ENCODE data around the gene TMOD1.
A peak's percentile ranks its signal among the peaks of the same experiment; 100 is the strongest.
"Not testable (repeated sequence)": the region's sequence is repeated elsewhere in the genome, so short reads cannot be mapped to it uniquely, and the experiment has no call there.

Gene TMOD1

DNA sequence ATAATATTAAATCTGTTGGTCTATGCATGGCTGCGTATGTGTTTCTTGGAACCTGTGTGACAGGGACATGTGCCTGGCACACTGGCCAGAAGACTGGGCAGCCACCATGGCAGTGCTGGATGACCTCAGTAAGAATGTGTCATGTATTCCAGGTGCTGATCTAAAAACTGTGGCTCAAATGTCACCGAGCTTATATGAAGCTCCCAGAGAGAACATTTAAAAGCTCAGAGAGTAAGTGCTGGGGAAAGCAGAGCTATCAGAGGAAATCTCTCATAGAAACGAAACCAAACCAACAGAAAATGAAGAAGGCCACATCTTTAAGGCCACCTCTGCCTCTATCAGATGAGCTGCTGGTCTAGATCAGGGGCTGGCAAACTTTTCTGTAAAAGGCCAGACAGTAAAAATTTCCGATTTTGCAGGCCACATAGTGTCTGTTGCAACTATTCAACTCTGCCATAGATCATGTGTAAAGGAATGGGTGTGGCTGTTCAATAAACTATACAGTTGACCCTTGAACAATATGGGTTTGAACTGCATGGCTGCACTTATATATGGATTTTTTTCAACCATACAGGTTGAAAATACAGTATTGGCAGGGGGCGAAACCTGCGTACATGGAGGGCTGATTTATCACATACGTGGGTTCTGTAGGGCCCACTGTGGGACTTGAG is 99.9 kb downstream of the TMOD1 start:
- ATAC-seq: no peak

DNA sequence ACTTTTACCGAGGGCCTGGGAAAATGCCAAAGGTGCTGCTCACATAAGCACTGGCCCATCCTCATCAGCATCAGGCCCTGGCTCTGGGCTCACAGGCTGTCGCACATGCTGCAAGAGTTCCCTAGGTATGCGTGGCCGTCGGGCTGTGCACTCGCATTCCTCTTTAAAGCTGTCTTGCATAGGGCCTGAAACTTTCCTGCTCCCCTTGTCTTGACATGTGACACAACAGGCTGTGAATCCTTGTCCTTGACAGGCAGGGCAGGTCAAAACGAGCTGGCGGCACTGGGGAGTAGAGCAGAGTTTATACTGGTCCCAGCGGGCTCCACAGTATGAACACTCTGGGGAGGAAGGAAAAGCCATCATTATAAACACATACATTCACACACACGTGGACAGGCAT is 101.0 kb downstream of the TMOD1 start:
- ATAC-seq: no peak

DNA sequence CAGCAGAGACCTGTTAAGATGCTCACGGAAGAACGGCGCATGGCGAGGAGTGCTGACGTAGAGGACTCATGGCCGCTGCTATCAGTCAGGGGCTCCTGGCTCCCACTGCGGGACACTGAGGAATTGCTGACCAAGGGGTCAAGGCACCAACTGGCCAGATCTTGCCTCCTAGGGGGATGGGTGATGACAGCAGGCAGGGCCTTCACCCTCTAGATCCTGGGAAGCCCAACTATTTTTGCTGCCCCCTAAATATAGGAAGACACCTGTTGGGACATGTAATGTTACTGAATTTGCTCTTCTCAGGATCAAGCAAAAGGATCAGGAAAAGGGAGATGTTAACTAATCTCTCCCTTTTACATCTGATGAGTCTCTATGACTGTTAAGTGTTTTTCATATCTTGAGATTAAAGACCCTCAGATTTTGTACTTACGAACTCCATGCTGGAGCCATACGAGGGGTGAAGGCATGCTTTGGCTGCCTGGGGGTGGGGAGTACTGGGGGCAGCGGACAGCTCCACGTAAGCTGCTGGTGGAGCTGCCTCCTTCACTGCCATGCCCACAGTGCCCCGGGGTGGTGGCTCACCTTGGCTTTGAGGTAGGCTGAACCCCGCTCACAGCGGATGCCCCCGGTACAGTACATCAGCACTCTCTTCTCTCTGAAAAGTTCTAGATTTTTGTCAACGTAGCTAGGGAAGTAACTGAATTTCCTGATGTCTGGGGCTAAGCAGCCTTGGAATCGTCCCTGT is 103.6 kb downstream of the TMOD1 start:
- ATAC-seq: no peak

DNA sequence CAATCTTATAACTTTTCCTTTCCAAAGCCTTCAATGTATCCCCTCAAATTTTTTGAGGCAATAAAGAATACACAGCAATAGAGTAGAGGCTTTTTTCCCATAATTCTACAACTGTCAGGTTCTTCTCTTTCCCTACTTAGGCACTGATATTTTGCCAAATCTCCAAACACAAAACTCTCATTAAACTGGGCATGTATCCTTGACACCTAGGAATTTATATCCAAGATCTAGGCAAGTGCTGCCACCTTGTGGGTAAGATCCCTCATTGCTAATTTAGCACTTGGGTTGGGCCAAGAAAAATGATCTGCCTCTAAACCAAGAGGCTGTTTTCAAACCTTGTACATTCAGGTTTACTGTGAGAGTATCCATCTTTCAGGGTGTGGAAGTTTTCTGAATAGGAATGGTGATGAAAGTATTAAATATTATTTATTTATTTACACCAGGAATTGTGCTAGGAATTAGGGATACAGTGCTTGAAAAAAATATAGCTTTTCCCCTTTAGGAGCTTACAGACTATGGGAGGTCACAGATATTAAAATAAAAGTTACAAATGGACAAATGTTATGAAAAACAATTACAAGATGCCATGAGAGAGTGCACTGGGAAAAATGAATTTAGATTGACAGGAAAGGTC is 114.1 kb downstream of the TMOD1 start:
- no peak for ATAC-seq

GRCh38 chr9:97617939-97618416 is 116.5 kb downstream of the TMOD1 start:
- ATAC-seq: peak; percentile 84 to 87

DNA sequence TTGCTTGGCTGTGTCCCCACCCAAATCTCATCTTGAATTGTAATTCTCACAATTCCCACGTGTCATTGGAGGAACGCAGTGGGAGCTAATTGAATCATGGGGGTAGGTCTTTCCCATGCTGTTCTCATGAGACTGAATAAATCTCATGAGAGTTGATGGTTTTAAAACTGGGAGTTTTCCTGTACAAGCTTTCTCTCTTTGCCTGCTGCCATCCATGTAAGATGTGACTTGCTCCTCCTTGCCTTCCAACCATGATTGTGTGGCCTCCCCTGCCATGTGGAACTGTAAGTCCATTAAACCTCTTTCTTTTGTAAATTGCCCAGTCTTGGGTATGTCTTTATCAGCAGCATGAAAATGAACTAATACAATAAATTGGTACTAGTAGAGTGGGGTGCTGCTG is 118.6 kb downstream of the TMOD1 start:
- ATAC-seq: not testable (repeated sequence)

DNA sequence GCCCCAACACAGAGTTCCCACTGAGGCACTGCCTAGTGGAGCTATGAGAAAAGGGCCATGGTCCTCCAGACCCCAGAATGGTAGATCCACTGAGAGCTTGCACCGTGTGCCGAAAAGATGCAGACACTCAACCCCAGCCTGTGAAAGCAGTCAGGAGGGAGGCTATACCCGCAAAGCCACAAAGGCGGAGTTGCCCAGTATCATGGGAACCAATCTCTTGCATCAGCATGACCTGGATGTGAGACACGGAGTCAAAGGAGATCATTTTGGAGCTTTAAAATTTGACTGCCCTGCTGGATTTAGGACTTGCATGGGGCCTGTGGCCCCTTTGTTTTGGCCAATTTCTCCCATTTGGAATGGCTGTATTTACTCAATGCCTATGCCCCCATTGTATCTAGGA is 121.0 kb downstream of the TMOD1 start:
- not testable (repeated sequence) for ATAC-seq

- no peak for ATAC-seq
Observed at GRCh38 chr9:97623946-97624345, 122.5 kb downstream of the TMOD1 start.

GRCh38 chr9:97625620-97626019 is 124.2 kb downstream of the TMOD1 start:
- no peak for ATAC-seq

- no peak for ATAC-seq
Observed at GRCh38 chr9:97627624-97628023, 126.2 kb downstream of the TMOD1 start.

DNA sequence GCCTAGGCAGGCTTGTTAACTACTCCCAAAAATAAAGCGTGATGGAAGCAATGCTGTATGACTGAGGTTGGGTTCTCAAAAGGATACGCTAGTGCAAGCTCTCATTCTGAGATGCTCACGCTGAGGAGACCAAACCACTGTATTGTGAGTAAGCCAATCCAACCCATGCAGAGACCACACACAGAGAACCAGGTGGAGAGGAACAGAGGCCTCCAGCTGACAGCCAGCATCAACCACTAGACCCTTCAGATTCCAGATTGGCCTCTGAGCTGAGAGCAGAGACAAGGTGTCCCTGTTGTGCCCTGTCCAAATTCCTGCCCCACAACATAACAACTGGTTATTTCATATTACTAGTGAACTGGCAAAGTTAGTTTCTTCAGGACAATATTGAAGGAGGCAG is 127.2 kb downstream of the TMOD1 start:
- ATAC-seq: no peak

GRCh38 chr9:97629156-97629555 is 127.7 kb downstream of the TMOD1 start:
- no peak for ATAC-seq

GRCh38 chr9:97630591-97630990 is 129.1 kb downstream of the TMOD1 start:
- ATAC-seq: no peak

DNA sequence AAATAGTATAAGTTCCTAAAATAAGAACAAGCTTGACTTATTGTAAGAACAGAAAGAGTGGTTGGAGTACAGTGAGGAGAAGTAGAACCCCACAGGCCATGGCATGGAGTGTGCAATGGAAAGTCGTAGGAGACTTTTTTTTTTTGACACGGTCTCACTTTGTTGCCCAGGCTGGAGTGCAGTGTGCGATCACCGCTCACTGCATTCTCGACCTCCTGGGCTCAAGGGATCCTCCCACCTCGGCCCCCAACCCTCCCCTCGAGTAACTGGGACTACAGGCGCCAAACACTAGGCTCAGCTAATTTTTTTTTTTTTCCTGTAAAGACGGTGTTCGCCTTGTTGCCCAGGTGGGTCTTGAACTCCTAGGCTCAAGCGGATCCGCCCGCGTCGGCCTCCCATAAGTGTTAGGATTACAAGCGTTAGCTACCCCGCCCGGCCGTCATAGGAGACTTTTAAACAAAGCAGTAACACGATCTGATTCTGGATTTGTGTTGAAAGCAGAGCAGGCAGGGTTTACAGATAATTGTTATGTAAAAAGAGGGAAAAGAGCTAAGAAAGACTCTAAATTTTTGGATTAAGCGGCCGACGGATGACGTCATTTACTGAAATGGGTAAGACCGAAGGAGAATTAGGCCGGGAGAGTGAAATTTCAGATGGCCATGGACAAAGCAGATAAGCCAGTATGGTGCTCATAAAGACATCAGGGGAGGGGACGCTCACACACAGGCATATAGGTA is 130.9 kb downstream of the TMOD1 start:
- no peak for ATAC-seq

DNA sequence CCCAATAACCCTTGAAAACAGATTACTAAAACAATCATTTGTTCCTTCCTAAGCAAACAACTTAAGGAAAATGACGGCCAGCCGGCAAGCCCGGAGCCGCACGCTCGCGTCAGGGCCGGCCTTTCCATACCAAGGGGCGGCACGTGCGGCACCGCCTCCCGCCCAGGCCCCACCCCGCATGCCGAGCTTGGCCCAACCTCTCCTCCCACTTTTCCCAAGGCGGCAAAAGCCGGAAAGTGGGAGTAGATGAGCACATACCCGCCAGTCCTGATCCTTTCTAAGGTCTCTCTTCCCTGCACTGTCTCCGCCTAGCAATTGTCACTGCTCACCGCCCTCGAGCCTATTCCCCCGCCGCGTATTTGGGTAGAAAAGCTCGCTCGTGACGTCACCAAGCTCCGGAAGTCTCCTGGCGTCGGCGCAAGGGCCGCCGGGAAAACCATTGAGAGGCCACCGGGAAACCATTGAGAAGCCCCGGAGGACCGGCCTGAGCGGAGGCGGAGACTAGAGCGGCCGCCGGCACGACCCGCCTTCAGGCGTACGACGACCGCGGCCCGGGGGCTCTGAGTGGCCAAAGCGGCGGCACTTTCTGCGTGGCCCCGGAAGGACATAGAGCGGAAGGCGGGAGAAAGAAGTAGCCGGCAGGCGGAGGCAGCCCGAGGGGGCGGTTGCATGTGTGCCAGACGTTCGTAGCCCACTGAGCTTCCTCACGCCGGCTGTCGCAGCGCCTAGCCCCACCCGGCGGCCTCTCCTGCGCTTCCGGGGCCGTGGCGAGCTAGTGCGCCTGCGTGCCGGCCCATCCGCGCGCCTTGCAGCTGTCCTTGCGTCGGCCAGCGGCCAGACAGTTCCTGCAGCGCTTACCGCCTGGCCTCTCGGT is 131.8 kb downstream of the TMOD1 start, which contains the start of the genes NCBP1 and TSTD2:
TSS of gene NCBP1 (plus strand) at position 837 of the 874 bp plus-strand sequence. CDS start 61 bp downstream, outside the sequence.
TSS of gene TSTD2 (minus strand) at position 384 of the 874 bp plus-strand sequence. CDS start 5,806 bp downstream, outside the sequence.
- ATAC-seq: peak; percentile 90 to 93

DNA sequence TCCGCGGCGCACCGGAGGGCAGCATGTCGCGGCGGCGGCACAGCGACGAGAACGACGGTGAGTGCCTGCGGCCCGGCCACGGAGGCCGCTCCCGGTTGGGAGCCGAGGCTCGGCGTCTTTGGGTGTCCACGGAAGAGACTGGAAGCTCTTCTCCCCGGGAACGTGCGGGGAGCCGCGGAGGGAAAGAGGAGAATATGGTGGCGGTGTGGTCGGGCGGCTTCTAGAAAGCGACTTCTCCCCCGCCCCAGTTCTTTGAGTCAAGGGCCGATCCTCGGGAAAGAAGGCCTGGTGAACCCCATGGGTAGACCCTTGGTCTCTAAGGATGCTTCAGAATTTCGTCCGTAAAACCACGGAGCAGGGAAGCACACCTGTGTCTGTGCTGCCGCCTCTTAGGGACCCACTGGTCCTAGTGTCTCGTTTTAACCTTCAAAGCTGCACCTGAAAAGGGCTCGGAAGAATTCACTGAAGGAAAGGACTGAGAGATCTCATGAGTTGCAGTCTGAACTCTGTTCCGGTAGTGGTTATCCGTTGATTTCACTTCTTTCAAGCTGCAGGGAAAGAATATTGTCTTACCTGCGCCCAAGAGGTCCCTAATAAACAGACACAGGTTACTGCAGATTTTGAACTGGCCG is 132.5 kb downstream of the TMOD1 start:
- no peak for ATAC-seq

DNA sequence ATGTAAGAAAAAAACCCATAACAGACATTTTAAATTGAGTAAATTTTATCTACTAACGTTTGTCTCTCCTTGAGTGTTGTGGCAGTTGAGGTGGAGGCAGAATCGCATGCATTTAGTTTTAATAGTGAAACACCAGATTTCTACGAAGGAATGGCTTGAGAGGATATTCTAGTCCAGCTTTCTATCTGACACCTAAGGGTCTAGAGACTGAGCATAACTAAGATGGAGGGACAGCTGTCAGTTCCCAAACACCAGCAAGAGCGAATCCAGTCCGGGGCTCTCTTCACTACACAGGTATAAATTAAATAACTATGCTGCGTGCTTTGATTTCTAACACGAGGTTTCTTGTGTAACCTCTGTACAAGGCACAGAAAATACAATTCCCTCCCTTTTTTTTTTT is 133.6 kb downstream of the TMOD1 start:
- no peak for ATAC-seq

DNA sequence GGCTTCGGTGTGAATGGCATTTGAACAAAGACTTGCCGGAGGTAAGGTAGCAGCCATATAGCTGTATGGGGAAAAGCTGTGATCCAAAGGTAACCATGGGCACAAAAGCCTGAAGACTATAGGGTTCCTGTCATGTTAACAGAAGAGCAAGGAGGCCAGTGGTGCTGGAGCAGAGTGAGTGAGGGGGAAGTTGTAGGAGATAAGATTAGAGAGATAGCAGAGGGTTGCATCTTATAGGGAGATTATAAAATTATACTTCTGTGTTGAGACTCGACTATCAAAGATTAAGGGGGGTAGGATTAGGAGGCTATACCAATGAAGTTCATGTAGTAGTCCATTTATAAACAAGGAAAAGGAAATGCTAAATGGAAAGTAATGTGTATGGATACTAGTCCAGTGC is 135.4 kb downstream of the TMOD1 start:
- no peak for ATAC-seq

DNA sequence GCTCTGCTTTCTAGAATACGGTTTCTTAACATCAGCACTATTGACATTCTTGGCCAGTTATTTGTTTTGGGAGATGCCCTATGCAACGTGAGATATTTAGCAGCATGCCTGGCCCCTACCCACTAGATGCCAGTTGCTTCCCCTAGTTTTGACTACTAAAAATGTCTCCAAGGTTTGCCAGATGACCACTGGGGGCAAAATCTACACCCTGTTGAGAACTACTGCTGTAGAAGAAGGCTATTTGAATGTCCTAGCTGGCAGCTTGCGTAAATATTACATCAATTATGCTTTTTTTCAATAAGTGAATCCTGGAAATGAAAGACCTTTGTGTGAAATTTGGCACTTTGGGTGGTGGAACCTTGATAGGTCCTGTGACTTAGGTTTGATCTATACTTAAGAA is 137.2 kb downstream of the TMOD1 start:
- no peak for ATAC-seq

- ATAC-seq: no peak
Observed at GRCh38 chr9:97640325-97640724, 138.9 kb downstream of the TMOD1 start.

GRCh38 chr9:97645720-97646119 is 144.3 kb downstream of the TMOD1 start:
- ATAC-seq: no peak

Data from activated CD4-positive, CD25-positive, alpha-beta regulatory T cell treated with anti-CD3 and anti-CD28 coated beads, Interleukin-2, amount 50 U/mL, for 24 hours (primary cell).